DOHH2 (cell line): ENCODE results near the gene SMAD4.

Source experiments
- H3F3A ChIP-seq: fragments of 200-600 bp; sonication (generic), shearing (Covaris generic); 2 replicates; pipeline ENCODE4 v1.6.0; 2016; ENCODE audit warnings: antibody characterized with exemption, mild to moderate bottlenecking; ENCODE audit not compliant: control insufficient read depth, insufficient read depth
- H3K27ac ChIP-seq: fragments of 200-600 bp; sonication (generic); 2 replicates; pipeline ENCODE4 v1.5.1; 2014; ENCODE audit warnings: low read depth, mild to moderate bottlenecking, low read length, moderate library complexity
- H3K27me3 ChIP-seq: fragments of 200-600 bp; sonication (generic); 2 replicates; pipeline ENCODE4 v1.6.1; 2014; ENCODE audit warnings: mild to moderate bottlenecking, low read length, mixed read lengths; ENCODE audit not compliant: control insufficient read depth
- H3K36me3 ChIP-seq: fragments of 200-600 bp; sonication (generic); 2 replicates; pipeline ENCODE4 v1.6.1; 2014; ENCODE audit warnings: mild to moderate bottlenecking, low read length, moderate library complexity, mixed read lengths; ENCODE audit not compliant: control insufficient read depth
- H3K4me1 ChIP-seq: fragments of 200-600 bp; sonication (generic); 2 replicates; pipeline ENCODE4 v1.6.1; 2014; ENCODE audit warnings: mild to moderate bottlenecking, low read length, mixed read lengths; ENCODE audit not compliant: control insufficient read depth
- H3K4me2 ChIP-seq: fragments of 200-600 bp; sonication (generic); 2 replicates; pipeline ENCODE4 v1.6.0; 2014; ENCODE audit warnings: mild to moderate bottlenecking, low read length, moderate library complexity
- H3K4me3 ChIP-seq: fragments of 200-600 bp; sonication (generic); 2 replicates; pipeline ENCODE4 v1.5.1; 2014; ENCODE audit warnings: mild to moderate bottlenecking, low read length, mixed read lengths
- H3K79me2 ChIP-seq: fragments of 200-600 bp; sonication (generic); 2 replicates; pipeline ENCODE4 v1.6.1; 2014; ENCODE audit warnings: mild to moderate bottlenecking, low read length, mixed read lengths; ENCODE audit not compliant: control insufficient read depth
- H3K9me2 ChIP-seq: fragments of 200-600 bp; sonication (generic); replicated peaks from 2 replicates; pipeline ENCODE4 v1.6.1; 2014; ENCODE audit warnings: mild to moderate bottlenecking, low read length, mixed read lengths; ENCODE audit not compliant: control insufficient read depth
- H3K9me3 ChIP-seq: fragments of 200-600 bp; sonication (generic); 2 replicates; pipeline ENCODE4 v1.6.1; 2014; ENCODE audit warnings: antibody characterized with exemption, low read length, mixed read lengths; ENCODE audit not compliant: control insufficient read depth, insufficient read depth
- H4K20me1 ChIP-seq: fragments of 200-600 bp; sonication (generic); 2 replicates; pipeline ENCODE4 v1.6.0; 2014; ENCODE audit warnings: low read depth, mild to moderate bottlenecking, antibody characterized with exemption, low read length, moderate library complexity; ENCODE audit not compliant: control insufficient read depth, insufficient read depth
- CTCF ChIP-seq: fragments of 200-600 bp; sonication (generic); IDR thresholded peaks from one replicate; pipeline ENCODE4 v1.5.1; 2014; ENCODE audit warnings: antibody characterized with exemption, mild to moderate bottlenecking, low read depth, low read length; ENCODE audit not compliant: poor library complexity, severe bottlenecking
- EZH2phosphoT487 ChIP-seq: fragments of 200-600 bp; sonication (generic); IDR thresholded peaks from 2 replicates; pipeline ENCODE4 v1.6.1; 2017; ENCODE audit warnings: borderline replicate concordance, mild to moderate bottlenecking, antibody characterized with exemption, low read length, moderate library complexity, mixed read lengths

SMAD4 gene

GRCh38 chr18:51098082-51098481 lies 68.1 kb downstream of the SMAD4 start:
- no peak overlapping the region for H3K4me3 ChIP-seq
- H3K9me2 ChIP-seq: no peaks in the 10 kb centered on the region; the same call in 1 of the 2 replicates
- no peaks in the 10 kb centered on the region for H3K36me3 ChIP-seq
- no peaks in the 10 kb centered on the region for H3F3A ChIP-seq
- no peaks in the 10 kb centered on the region for H4K20me1 ChIP-seq
- H3K27me3 ChIP-seq: no peaks in the 10 kb centered on the region
- H3K79me2 ChIP-seq: no peaks in the 10 kb centered on the region
- H3K4me2 ChIP-seq: no peak overlapping the region
- no peak for TF ChIP-seq CTCF
- TF ChIP-seq EZH2phosphoT487: no peak
- H3K9me3 ChIP-seq: no peaks in the 10 kb centered on the region
- H3K27ac ChIP-seq: no peak overlapping the region
- H3K4me1 ChIP-seq: no peaks in the 10 kb centered on the region

GRCh38 chr18:51098513-51098912 lies 68.5 kb downstream of the SMAD4 start:
- H3K36me3 ChIP-seq: no peaks in the 10 kb centered on the region
- no peaks in the 10 kb centered on the region for H3K4me1 ChIP-seq
- no peaks in the 10 kb centered on the region for H3F3A ChIP-seq
- H3K27ac ChIP-seq: no peak overlapping the region
- TF ChIP-seq CTCF: no peak
- no peak for TF ChIP-seq EZH2phosphoT487
- no peaks in the 10 kb centered on the region for H4K20me1 ChIP-seq
- no peaks in the 10 kb centered on the region; the same call in 1 of the 2 replicates for H3K9me2 ChIP-seq
- H3K27me3 ChIP-seq: no peaks in the 10 kb centered on the region
- no peak overlapping the region for H3K4me3 ChIP-seq
- H3K9me3 ChIP-seq: no peaks in the 10 kb centered on the region
- H3K4me2 ChIP-seq: no peak overlapping the region
- no peaks in the 10 kb centered on the region for H3K79me2 ChIP-seq

DNA sequence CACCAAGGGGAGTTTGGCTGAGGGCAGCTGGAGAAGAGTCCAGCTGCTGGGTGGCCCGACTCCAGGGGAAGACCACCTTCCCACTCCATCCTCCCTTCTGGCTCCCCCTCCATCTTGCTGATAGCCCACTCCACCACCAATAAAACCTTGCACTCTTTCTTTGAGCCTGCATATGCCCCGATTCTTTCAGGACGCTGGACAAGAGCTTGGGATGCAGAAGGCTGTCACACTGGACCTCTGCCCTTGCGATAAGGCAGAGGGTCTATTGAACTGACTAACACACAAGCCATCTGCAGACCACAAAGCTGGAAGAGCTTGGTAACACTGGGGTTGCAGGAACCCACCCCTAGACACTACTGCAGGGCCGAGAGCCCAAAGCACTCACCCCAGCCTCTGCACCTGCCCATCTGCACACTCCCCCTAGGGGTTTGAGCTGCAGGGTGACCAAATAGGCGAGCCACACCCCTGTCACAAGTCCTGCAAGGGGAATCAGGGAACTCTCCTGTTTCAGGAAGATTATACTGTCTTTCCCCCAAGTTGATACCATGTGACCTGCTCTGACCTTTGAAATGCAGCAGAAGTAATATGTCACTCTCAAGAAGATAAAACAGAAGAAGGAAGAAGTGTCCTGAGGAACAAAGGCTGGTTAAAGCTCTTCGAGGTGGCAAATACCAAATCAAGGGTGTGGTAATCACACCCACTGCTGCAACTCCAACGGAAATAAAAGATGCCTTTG lies 70.5 kb downstream of the SMAD4 start:
- Histone ChIP-seq H3K36me3 (no peaks in the 10 kb centered on the region), H3K4me1 (no peaks in the 10 kb centered on the region), H3K9me2 (no peaks in the 10 kb centered on the region; the same call in 1 of the 2 replicates), H3K27ac (no peak overlapping the region), H3K79me2 (no peaks in the 10 kb centered on the region), H3K27me3 (no peaks in the 10 kb centered on the region), H3K4me2 (no peak overlapping the region), H3K4me3 (no peak overlapping the region), H4K20me1 (no peaks in the 10 kb centered on the region), H3F3A (no peaks in the 10 kb centered on the region), H3K9me3 (no peaks in the 10 kb centered on the region)
- TF ChIP-seq EZH2phosphoT487 (no peak), CTCF (no peak)
